ENCODE results near the gene MAST4.
"Not testable (repeated sequence)": the region's sequence is repeated elsewhere in the genome, so short reads cannot be mapped to it uniquely, and the experiment has no call there.

The MAST4 gene

DNA sequence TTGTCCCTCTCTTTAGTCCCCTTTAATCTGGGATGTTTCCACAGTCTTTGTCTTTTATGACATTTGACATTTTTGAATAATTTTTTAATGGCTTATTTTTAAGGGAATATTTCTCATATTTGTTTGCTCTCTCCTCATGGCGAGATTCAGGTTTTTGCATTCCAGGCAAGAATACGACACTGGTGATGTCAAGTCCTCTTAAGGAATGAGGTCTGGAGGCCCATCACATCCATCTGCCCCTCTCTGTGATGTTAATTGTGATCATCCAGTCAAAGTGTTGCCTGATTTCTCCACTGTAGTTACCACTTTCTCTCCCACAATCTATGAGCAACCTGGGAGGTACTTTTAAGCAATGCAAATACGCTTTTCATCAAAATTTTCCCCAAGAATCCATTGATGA, 193.2 kb downstream of the MAST4 start:
- H3K4me3 ChIP-seq (ENCODE audit: low read depth, low read length) = no peak overlapping the region
- no peak for DNase-seq (ENCODE audit: low read depth)

DNA sequence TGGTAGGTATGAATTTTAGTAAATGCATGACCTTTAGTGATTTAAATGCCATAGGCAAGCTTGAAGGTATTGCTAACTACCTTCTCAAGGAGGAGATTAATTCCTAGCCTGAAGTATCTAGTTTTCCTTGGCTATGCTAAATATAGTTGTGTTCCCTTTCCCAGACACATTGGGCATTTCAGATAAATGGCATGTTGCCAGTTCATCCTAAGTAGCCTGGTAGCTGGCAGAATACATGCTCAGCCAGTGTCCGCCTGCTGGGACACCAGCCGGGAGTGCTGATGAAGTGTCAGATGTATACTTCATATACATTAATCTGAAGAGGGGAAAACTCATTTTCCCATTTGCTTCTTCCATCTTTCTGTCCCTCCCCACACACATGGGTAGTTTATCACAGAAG, 196.9 kb downstream of the MAST4 start:
- DNase-seq (ENCODE audit: low read depth) = no peak
- H3K4me3 ChIP-seq (ENCODE audit: low read depth, low read length) = no peak overlapping the region

- no peak overlapping the region for H3K4me3 ChIP-seq (ENCODE audit: low read depth, low read length)
Observed at GRCh38 chr5:66795682-66796081, 199.5 kb downstream of the MAST4 start.

DNA sequence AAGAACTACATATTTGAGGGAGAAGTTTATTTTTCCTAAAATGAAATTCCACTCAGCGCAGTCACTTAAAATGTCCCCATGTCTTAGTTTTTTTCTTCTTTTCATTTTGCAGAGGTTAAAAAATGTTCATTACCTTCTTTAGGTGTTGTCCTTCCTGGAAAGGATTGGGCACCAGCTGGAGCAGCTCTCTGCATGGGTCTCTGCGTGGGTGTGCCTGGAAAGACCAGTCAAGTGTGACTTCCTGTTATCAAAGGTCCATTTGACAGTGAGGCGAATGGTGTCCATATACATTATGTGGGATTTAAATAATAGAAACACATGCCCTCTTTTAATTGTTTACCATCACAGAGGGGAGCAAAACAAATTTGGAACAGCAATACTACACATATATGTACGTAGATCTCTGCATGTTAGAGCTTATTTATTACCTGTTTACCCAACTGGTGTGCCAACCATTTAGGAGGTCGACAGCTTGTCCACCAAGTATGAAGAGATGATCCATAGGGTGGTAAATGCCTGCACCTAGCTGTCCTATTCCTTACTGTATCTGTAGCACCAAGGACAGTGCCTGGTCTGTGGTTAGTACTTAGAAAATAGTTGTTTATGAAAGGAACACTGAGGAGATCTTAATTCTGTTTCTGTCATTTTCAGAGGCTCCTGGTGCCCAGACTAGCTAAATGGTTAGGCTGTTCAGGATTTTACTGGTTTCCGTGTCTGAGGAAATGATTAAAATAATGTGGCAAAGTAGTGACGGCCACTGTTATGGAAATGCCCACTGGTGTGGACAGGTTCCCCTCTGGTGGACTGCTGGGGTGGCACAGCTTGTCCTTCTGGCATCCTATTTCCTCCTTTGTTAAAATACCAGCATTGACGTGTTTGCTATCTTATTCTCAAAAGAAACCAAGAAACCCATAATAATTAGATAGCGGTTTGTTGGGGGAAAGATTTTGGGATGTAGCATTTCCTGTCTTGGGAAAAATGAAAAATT, 200.4 kb downstream of the MAST4 start:
- no peak overlapping the region for H3K4me3 ChIP-seq (ENCODE audit: low read depth, low read length)
- DNase-seq (ENCODE audit: low read depth) = no peak

More at GRCh38 chr5:66795682-66796081, 199.5 kb downstream of the MAST4 start:
- DNase-seq (ENCODE audit: low read depth) = no peak

- DNase-seq (ENCODE audit: low read depth) = no peak
- no peak overlapping the region for H3K4me3 ChIP-seq (ENCODE audit: low read depth, low read length)
Observed at GRCh38 chr5:66802941-66803340, 206.7 kb downstream of the MAST4 start.

DNA sequence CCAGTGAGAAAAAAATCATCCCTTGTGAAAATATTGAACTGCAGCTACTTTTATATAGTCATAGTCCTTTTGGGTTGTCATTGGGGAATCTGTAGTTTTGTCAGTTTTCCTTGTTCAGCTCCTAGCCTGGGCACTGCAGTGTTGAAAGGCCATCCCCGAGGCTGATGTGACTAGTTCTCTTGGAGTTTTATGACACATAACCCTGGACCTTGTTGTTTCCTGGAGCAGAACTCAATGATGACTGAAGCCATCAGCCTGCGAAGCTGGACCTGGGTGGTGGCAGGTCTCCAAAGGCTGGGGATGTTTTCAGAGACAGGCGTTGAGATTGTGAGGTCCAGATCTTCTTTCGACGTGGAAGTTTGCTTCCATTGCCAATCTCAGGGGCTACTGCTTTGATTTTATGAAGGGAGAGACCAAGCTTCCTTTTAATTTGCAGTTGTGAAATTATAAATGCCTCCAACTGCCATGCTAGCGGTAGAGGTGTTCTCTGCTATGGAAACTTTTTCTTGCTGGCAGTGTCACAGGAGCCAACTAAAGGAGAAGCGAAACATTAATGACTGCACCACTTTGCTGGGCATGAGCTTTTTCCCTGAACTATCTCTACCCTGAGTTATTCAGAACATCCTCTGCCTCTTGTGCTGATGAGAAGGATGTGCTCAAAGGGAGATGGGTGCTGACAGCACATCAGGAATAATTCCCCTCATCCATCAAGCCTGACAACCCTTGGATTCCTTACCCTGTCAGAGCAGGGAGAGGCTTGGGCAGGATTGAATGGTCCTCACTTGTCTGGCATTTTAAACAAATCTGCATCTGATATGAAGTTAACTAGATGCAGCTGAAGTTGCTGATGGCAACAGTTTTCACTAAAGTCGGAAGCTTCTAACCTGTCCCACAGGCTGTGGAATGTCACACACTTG, 209.6 kb downstream of the MAST4 start:
- no peak for DNase-seq (ENCODE audit: low read depth)

DNA sequence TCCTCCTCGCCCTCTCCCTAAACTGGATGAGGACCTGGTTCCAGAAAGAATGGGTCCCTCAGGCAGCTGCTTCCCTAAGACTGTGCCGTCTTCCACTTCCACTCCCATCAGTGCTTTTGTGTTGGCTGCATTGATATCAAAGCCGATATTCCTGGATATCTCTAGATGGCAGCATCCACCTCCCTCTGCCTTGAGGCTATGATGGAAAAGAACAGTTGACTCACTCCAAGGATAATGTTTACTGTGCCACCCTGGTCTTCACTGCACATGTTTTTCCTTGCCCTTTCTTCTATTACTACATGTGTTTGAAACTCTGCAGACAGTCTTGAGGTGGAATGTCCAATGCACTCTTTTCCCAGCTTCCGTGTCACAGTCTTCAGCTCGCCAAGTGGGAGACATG, 211.6 kb downstream of the MAST4 start:
- DNase-seq (ENCODE audit: low read depth) = peak; percentile 44
- H3K4me3 ChIP-seq (ENCODE audit: low read depth, low read length) = no peak overlapping the region

More for the DNA sequence above, 209.6 kb downstream of the MAST4 start:
- no peak overlapping the region for H3K4me3 ChIP-seq (ENCODE audit: low read depth, low read length)

GRCh38 chr5:66808663-66809062, 212.5 kb downstream of the MAST4 start:
- no peak for DNase-seq (ENCODE audit: low read depth)
- H3K4me3 ChIP-seq (ENCODE audit: low read depth, low read length) = no peak overlapping the region

DNA sequence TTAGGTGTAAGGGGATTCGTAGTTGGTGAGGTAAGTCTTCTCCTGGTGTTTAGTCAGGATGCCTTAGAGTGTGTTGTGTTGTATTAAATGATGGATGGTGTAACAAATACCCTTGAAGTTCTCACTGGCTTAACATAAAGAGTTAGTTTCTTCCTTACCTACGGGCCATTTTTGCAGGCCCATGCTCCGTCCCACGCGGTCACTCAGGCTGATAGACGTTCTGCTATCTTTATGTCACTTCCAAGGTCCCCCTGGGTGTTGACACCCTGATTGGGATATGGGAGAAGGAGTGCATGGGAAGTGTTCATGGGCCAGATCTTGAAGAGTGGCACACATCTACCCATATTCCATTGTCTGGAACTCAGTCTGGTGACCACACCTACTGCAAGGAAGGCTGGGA, 214.0 kb downstream of the MAST4 start:
- no peak for DNase-seq (ENCODE audit: low read depth)
- H3K4me3 ChIP-seq (ENCODE audit: low read depth, low read length) = no peak overlapping the region

GRCh38 chr5:66810848-66811261, 214.7 kb downstream of the MAST4 start:
- no peak overlapping the region for H3K4me3 ChIP-seq (ENCODE audit: low read depth, low read length)
- no peak for DNase-seq (ENCODE audit: low read depth)

- no peak overlapping the region for H3K4me3 ChIP-seq (ENCODE audit: low read depth, low read length)
- DNase-seq (ENCODE audit: low read depth) = no peak
Observed at GRCh38 chr5:66812291-66812690, 216.1 kb downstream of the MAST4 start.

- DNase-seq (ENCODE audit: low read depth) = no peak
- H3K4me3 ChIP-seq (ENCODE audit: low read depth, low read length) = no peak overlapping the region
Observed at GRCh38 chr5:66813306-66813705, 217.1 kb downstream of the MAST4 start.

DNA sequence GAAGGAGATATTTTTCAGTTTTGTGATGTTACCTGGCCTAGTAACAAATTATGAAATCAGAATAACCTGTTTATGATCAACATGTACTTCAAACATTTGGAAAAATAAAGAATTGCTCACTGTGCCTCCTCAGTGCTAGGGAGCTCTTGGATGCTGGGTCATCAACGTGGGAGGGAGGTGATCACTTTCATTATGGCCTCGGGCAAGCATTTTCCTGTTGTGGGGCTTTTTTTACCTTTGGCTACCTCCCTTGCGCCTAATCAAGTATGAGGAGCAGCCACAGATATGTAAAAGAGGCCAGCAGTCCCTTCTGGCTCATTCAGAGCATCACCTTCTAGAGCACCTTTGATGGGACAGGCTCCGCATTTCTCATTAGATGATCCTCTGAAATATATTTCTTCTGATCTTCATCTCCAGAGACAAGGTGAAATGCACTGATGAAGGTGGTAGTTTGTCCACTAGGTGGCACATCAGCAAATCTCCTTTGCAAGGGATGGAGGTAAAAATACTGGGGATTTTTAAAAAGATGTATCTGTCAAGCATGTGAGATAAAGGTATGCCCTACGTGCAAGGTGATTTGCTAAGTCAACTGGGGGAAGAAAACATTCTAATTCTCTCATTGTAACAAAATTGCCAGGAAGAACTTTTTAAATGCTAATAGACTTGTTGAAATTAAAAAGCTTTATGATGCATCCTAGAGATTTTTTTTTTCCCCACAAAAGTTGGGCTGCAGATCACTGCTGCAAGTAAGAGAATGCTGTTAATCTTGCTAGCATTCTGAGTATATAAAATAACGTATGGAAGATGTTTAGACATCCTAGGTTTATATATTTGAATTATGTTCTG, 218.2 kb downstream of the MAST4 start:
- no peak overlapping the region for H3K4me3 ChIP-seq (ENCODE audit: low read depth, low read length)
- peak; percentile 16 for DNase-seq (ENCODE audit: low read depth)

GRCh38 chr5:66818304-66818934, 222.2 kb downstream of the MAST4 start:
- no peak overlapping the region for H3K4me3 ChIP-seq (ENCODE audit: low read depth, low read length)
- DNase-seq (ENCODE audit: low read depth) = no peak

- no peak overlapping the region for H3K4me3 ChIP-seq (ENCODE audit: low read depth, low read length)
- no peak for DNase-seq (ENCODE audit: low read depth)
Observed at GRCh38 chr5:66818935-66819328, 222.7 kb downstream of the MAST4 start.

DNA sequence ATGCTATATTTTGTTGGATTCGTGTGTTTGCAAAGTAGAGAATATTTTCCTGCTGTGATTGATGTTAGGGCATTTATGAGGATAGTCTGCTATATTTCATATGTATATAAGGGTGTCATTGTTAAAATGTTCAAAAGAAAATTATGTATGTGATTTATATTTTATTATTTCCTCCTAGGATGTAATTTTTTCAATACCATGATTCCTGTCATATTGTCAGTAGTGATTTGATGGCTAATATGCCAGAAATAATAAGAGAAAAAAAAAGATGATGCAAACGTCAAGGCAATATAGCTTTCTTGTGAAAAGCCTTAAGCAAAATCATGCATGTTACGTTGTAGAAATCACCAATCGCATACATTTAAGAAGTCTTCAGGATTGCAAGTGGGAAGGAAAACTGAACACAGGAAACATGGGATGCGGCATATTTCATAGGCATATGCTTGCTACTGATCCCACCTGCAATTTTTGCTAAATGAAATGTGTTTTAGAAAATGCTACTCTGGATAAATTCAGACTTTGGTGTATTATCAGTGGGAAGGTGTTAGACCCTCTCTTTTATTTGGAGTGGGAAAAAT, 224.5 kb downstream of the MAST4 start:
- no peak overlapping the region for H3K4me3 ChIP-seq (ENCODE audit: low read depth, low read length)
- no peak for DNase-seq (ENCODE audit: low read depth)

DNA sequence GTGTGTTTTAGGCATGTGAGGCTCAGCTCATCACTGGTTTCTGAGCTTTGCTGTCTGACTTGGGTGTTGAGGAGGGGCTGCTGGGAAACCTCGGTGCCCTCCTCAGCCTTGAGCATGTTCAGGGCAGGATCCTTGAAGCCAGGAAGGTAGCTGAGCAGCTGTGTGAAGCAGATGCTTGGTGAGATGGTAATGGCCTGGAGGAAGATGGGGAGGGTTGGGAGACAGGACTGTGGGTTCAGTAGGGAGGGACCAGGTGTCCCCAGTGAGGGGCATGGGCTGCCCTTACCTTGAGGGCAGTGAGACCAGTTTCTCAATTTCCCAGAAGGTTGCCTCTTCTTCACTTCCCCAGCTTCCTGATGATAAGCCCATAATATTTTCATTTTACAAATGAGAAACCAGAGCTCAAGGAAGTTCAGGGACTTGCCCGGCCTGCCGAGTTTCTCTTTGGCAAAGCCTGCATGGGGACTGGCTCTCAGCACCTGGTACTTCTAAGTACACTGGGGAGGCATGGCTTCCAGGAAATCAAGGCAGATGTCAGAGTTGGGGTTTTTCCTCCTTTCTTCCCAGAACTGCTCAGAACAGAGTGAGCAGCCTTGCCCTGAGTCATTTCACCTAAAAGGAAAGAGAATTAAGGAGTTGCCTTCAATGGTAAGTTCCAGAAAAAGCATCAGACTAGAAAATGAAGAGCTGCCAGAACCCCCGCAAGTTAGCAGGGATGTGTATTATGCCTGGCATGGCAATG, 225.7 kb downstream of the MAST4 start:
- no peak for DNase-seq (ENCODE audit: low read depth)
- H3K4me3 ChIP-seq (ENCODE audit: low read depth, low read length) = no peak overlapping the region

GRCh38 chr5:66822906-66823305, 226.7 kb downstream of the MAST4 start:
- DNase-seq (ENCODE audit: low read depth) = not testable (repeated sequence)

More at GRCh38 chr5:66822906-66823305, 226.7 kb downstream of the MAST4 start:
- H3K4me3 ChIP-seq (ENCODE audit: low read depth, low read length) = not testable (repeated sequence)
